ENCODE results near the gene KDM4B. TPM values are rescaled to one million over a fixed set of nuclear protein-coding genes. Genes with fewer than 3 reads are reported as not detected.

The KDM4B gene
- total and polyA plus RNA-seq, 2 of the 8 experiments (the other 6 are each of a cell fraction or from before 2014, with no cell fraction given) = 12.0 to 31.9 TPM

- Histone ChIP-seq H3K9ac (replicated peaks in 1 of 4; ENCODE audit: extremely low read depth in 1 of 4, low read depth in 3 of 4, low read length in 3 of 4) (no peak overlapping the region), H2BK15ac (ENCODE audit: low read length) (no peak overlapping the region), H3K27ac (ENCODE audit: low read depth, low read length) (no peak overlapping the region), H3K56ac (replicated peaks; ENCODE audit: insufficient read length, low read depth, low read length) (no peak overlapping the region), H2BK5ac (ENCODE audit: low read depth, low read length) (no peak overlapping the region), H3K4me2 (ENCODE audit: insufficient read depth in 1 of 2, low read depth in 2 of 2, low read length in 2 of 2) (no peak overlapping the region), H2BK12ac (ENCODE audit: low read depth, low read length) (no peak overlapping the region), H4K5ac (ENCODE audit: insufficient read length, low read depth, low read length) (no peak overlapping the region), H3K79me1 (ENCODE audit: low read depth, low read length) (peaks cover 2% of the 10 kb centered on the region; the same call in 1 of the 2 replicates), H4K8ac (ENCODE audit: extremely low read depth, insufficient read depth, low read length) (no peak overlapping the region), H3K4ac (replicated peaks; ENCODE audit: insufficient read length, low read depth, low read length) (no peak overlapping the region), H3K18ac (ENCODE audit: extremely low read depth, low read length) (no peak overlapping the region; the same call in 1 of the 2 replicates), H3K9me3 (ENCODE audit: insufficient read depth in 2 of 2, low read depth in 1 of 2, low read length in 1 of 2) (peaks cover 0 to 2% of the 10 kb centered on the region in 2 experiments; a peak in 1 of 4 replicates), H4K91ac (replicated peaks; ENCODE audit: insufficient read length, low read length) (no peak overlapping the region), H3K4me3 (ENCODE audit: extremely low read depth in 1 of 4, insufficient read depth in 2 of 4, low read depth in 3 of 4, low read length in 4 of 4) (no peak overlapping the region), H2BK20ac (ENCODE audit: low read length) (no peak overlapping the region), H2AK5ac (ENCODE audit: low read depth, low read length) (no peak overlapping the region), H2AFZ (ENCODE audit: low read length) (no peak overlapping the region), H3K4me1 (replicated peaks in 1 of 4; ENCODE audit: control insufficient read depth in 3 of 4, insufficient read depth in 4 of 4, low read length in 3 of 4) (peaks cover 0 to 40% (median 24%) of the 10 kb centered on the region in 4 experiments; a peak in 6 of 7 replicates), H4K20me1 (replicated peaks in 1 of 2; ENCODE audit: control insufficient read depth in 1 of 2, insufficient read depth in 2 of 2, low read length in 2 of 2) (no peaks in the 10 kb centered on the region), H3K27me3 (replicated peaks in 1 of 4; ENCODE audit: control insufficient read depth in 3 of 4, extremely low read depth in 1 of 4, insufficient read depth in 3 of 4, low read length in 3 of 4) (no peaks in the 10 kb centered on the region), H3K79me2 (ENCODE audit: control insufficient read depth in 1 of 2, insufficient read depth in 2 of 2, low read length in 2 of 2) (no peaks in the 10 kb centered on the region), H2BK120ac (replicated peaks; ENCODE audit: low read depth, low read length) (no peak overlapping the region), H3K14ac (ENCODE audit: insufficient read length) (no peak overlapping the region), H3K36me3 (ENCODE audit: control insufficient read depth in 2 of 4, insufficient read depth in 4 of 4, low read length in 3 of 4) (peaks cover 0 to 3% (median 1%) of the 10 kb centered on the region in 4 experiments; a peak in 1 of 8 replicates), H3K23me2 (ENCODE audit: low read depth, low read length) (no peaks in the 10 kb centered on the region), H3K23ac (ENCODE audit: insufficient read length) (no peak overlapping the region)
- POLR2A ChIA-PET (ENCODE audit: partially characterized antibody) = interaction anchor here (1.0 to 1.4 kb wide), 3 partner anchors 9 to 10 kb away, joined by 3 read pairs; no protein-coding TSS in a partner anchor
- 86% methylated on average over 2 of the region's 2 CpGs; no CpG with 5 or more reads in 1 of the 2 experiments for WGBS, 2 experiments (ENCODE audit: extremely low coverage in 1 of 2, insufficient coverage in 1 of 2, insufficient read length in 1 of 2, insufficient replicate concordance in 2 of 2, low coverage in 1 of 2, low lambda C conversion rate in 2 of 2, missing lambda C conversion rate in 1 of 2)
- CTCF ChIA-PET (ENCODE audit: partially characterized antibody) = interaction anchor here (0.6 to 4.6 kb wide), 12 partner anchors 10 to 307 kb away, joined by 3 to 23 read pairs (median 4); no protein-coding TSS in a partner anchor
- DNase-seq (ENCODE audit: low read depth in 1 of 2, low spot score in 2 of 2) = no peak
- no peak for FAIRE-seq
- TF ChIP-seq CTCF (IDR thresholded peaks at IDR 0.05; ENCODE audit: control extremely low read depth in 1 of 3, insufficient read depth in 1 of 3, low read depth in 1 of 3, low read length in 3 of 3) (no peak), EGR1 (IDR thresholded peaks at IDR 0.05; ENCODE audit: borderline replicate concordance, low read depth, low read length) (no peak), MAFK (IDR thresholded peaks at IDR 0.05; ENCODE audit: low read depth, low read length) (no peak), ZNF274 (IDR thresholded peaks at IDR 0.05; ENCODE audit: borderline replicate concordance, extremely low read depth, low read length) (no peak), JUN (IDR thresholded peaks at IDR 0.05; ENCODE audit: low read depth, low read length) (no peak), HDAC2 (IDR thresholded peaks at IDR 0.05; ENCODE audit: borderline replicate concordance in 1 of 2, low read depth in 2 of 2, low read length in 2 of 2) (no peak), CTBP2 (IDR thresholded peaks at IDR 0.05; ENCODE audit: borderline replicate concordance, insufficient read depth, insufficient read length, low read length) (no peak), SIN3A (conservative IDR thresholded peaks at IDR 0.05 in 1 of 2, IDR thresholded peaks at IDR 0.05 in 1 of 2; ENCODE audit: low read depth in 1 of 2, low read length in 2 of 2) (no peak), KDM4A (IDR thresholded peaks at IDR 0.05; ENCODE audit: low read depth, low read length, severe bottlenecking) (no peak)
Observed at GRCh38 chr19:5116292-5116691, 147.4 kb downstream of the KDM4B start.
